Measurements from ENCODE around the gene EIF3M.
A peak's percentile ranks its signal among the peaks of the same experiment; 100 is the strongest.

The EIF3M gene

GRCh38 chr11:32616903-32617302, 33.3 kb downstream of the EIF3M start:
- no peak for TF ChIP-seq L3MBTL2 (conservative IDR thresholded peaks at IDR 0.05)
- no peak for TF ChIP-seq SP1 (IDR thresholded peaks at IDR 0.05)
- TF ChIP-seq CTBP1 (IDR thresholded peaks at IDR 0.05; ENCODE audit: borderline replicate concordance), result no peak
- TF ChIP-seq ZNF384 (IDR thresholded peaks at IDR 0.05), result no peak
- TF ChIP-seq ELF4 (IDR thresholded peaks at IDR 0.05), result no peak
- CTCF ChIA-PET, result no interaction called here
- POLR2A ChIA-PET, result no interaction called here
- no peak for DNase-seq (ENCODE audit: extremely low spot score)

DNA sequence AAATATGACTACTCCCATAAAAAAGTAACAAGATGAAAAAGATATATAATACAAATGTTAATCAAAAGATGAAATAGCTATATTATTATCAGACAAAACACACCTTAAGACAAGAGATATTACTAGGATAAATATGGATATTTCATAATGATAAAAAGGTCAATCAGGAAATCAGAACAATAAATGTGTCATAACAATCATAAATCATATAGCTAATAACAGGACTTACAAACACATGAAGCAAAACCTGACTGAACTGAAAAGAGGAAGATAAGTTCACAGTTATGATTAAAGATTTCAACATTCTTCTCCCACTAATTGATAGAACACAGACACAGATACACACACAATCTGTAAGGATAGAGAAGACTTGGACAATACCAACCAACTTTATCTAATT, 47.2 kb downstream of the EIF3M start:
- TF ChIP-seq, protein P1, sequence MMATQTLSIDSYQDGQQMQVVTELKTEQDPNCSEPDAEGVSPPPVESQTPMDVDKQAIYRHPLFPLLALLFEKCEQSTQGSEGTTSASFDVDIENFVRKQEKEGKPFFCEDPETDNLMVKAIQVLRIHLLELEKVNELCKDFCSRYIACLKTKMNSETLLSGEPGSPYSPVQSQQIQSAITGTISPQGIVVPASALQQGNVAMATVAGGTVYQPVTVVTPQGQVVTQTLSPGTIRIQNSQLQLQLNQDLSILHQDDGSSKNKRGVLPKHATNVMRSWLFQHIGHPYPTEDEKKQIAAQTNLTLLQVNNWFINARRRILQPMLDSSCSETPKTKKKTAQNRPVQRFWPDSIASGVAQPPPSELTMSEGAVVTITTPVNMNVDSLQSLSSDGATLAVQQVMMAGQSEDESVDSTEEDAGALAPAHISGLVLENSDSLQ (IDR thresholded peaks at IDR 0.05), result peak; percentile 56
- no peak for TF ChIP-seq TARDBP (IDR thresholded peaks at IDR 0.05)
- ChIA-PET CTCF (no interaction called here), POLR2A (interaction anchor here (1.1 kb wide), 1 partner anchor 48 kb away, joined by 3 read pairs; no protein-coding TSS in a partner anchor)
- DNase-seq (ENCODE audit: extremely low spot score), result no peak

- TF ChIP-seq HDGF (IDR thresholded peaks at IDR 0.05; ENCODE audit: borderline replicate concordance) (no peak), ZNF384 (IDR thresholded peaks at IDR 0.05) (no peak), FOXK2 (IDR thresholded peaks at IDR 0.05) (no peak), FOXM1 (IDR thresholded peaks at IDR 0.05; ENCODE audit: borderline replicate concordance) (no peak), TARDBP (IDR thresholded peaks at IDR 0.05) (no peak), BHLHE40 (IDR thresholded peaks at IDR 0.05; ENCODE audit: borderline replicate concordance) (no peak), ELF4 (IDR thresholded peaks at IDR 0.05) (no peak), FOXA1 (IDR thresholded peaks at IDR 0.05) (no peak), SUZ12 (IDR thresholded peaks at IDR 0.05) (no peak), SP1 (IDR thresholded peaks at IDR 0.05) (no peak), L3MBTL2 (conservative IDR thresholded peaks at IDR 0.05) (no peak), CTBP1 (IDR thresholded peaks at IDR 0.05; ENCODE audit: borderline replicate concordance) (no peak)
- TF ChIP-seq, protein P1 (IDR thresholded peaks at IDR 0.05), result no peak
- ChIA-PET CTCF (no interaction called here), POLR2A (no interaction called here)
- no peak for DNase-seq (ENCODE audit: extremely low spot score)
Observed at GRCh38 chr11:32635819-32636218, 52.2 kb downstream of the EIF3M start.

- ChIA-PET CTCF (no interaction called here), POLR2A (no interaction called here)
- no peak for DNase-seq (ENCODE audit: extremely low spot score)
- TF ChIP-seq L3MBTL2 (conservative IDR thresholded peaks at IDR 0.05), result no peak
- TF ChIP-seq TARDBP (IDR thresholded peaks at IDR 0.05), result no peak
- TF ChIP-seq BHLHE40 (IDR thresholded peaks at IDR 0.05; ENCODE audit: borderline replicate concordance), result no peak
- TF ChIP-seq FOXA1 (IDR thresholded peaks at IDR 0.05), result no peak
- TF ChIP-seq ELF4 (IDR thresholded peaks at IDR 0.05), result no peak
- TF ChIP-seq SUZ12 (IDR thresholded peaks at IDR 0.05), result no peak
- TF ChIP-seq, protein P1 (IDR thresholded peaks at IDR 0.05), result no peak
- TF ChIP-seq SP1 (IDR thresholded peaks at IDR 0.05), result no peak
Observed at GRCh38 chr11:32641361-32641760, 57.7 kb downstream of the EIF3M start.

- no peak for DNase-seq (ENCODE audit: extremely low spot score)
- TF ChIP-seq FOXA1 (IDR thresholded peaks at IDR 0.05) (no peak), SUZ12 (IDR thresholded peaks at IDR 0.05) (no peak), LEF1 (IDR thresholded peaks at IDR 0.05; ENCODE audit: borderline replicate concordance) (no peak), ARNT (IDR thresholded peaks at IDR 0.05) (no peak), HDGF (IDR thresholded peaks at IDR 0.05; ENCODE audit: borderline replicate concordance) (no peak), ELF4 (IDR thresholded peaks at IDR 0.05) (no peak), CTBP1 (IDR thresholded peaks at IDR 0.05; ENCODE audit: borderline replicate concordance) (no peak), L3MBTL2 (conservative IDR thresholded peaks at IDR 0.05) (no peak), BHLHE40 (IDR thresholded peaks at IDR 0.05; ENCODE audit: borderline replicate concordance) (no peak), NFRKB (IDR thresholded peaks at IDR 0.05) (no peak), ZNF384 (IDR thresholded peaks at IDR 0.05) (no peak), FOXK2 (IDR thresholded peaks at IDR 0.05) (no peak)
- TF ChIP-seq, protein P1 (IDR thresholded peaks at IDR 0.05), result no peak
- ChIA-PET POLR2A (no interaction called here), CTCF (interaction anchor here (0.7 kb wide), 1 partner anchor 131 kb away, joined by 4 read pairs; no protein-coding TSS in a partner anchor)
Observed at GRCh38 chr11:32643526-32643925, 59.9 kb downstream of the EIF3M start.
